SK-N-SH (cell line): Measurements from ENCODE around the gene POU2F1. TPM values are rescaled to one million over a fixed set of nuclear protein-coding genes. Genes with fewer than 3 reads are reported as not detected.

Experiments used
- CTCF ChIA-PET: fragments of 300-600, 350-600 bp; formaldehyde crosslinking; extraction: SDS; loops from one replicate; lab custom pipeline; 2021; lab: Yijun Ruan, JAX
- POLR2A ChIA-PET: fragments of 350-600 bp; sonication (Branson Sonifier 250); formaldehyde crosslinking; extraction: SDS; loops from one replicate; lab custom pipeline; 2020; ENCODE audit warnings: antibody characterized with exemption, inconsistent platforms; lab: Yijun Ruan, JAX
- DNase-seq: peaks from one replicate; pipeline ENCODE4 v3.0.0; 2012
- H2AFZ ChIP-seq: fragments of 200-600 bp; sonication (generic); 2 replicates; pipeline ENCODE4 v1.8.1; 2016; ENCODE audit warnings: antibody characterized with exemption, mild to moderate bottlenecking, low read depth
- H3F3A ChIP-seq: fragments of 200-600 bp; sonication (generic); replicated peaks from 2 replicates; pipeline ENCODE3; 2016; ENCODE audit warnings: antibody characterized with exemption, mild to moderate bottlenecking; ENCODE audit not compliant: insufficient read depth
- H3K27ac ChIP-seq, 2 experiments: fragments of 200-500 bp in 1 of 2; fragments of 200-600 bp in 1 of 2; sonication (Bioruptor generic) in 1 of 2; sonication (generic), shearing (Covaris generic) in 1 of 2; 2 replicates each; pipeline versions ENCODE4 v1.5.1 to v1.6.1; 2014 to 2016; ENCODE audit warnings: low read depth in 2 of 2, inconsistent platforms in 1 of 2, low read length in 1 of 2, mild to moderate bottlenecking in 1 of 2, mixed read lengths in 1 of 2
- H3K27me3 ChIP-seq: fragments of 200-600 bp; sonication (generic), shearing (Covaris generic); 2 replicates; pipeline ENCODE4 v1.6.1; 2016; ENCODE audit warnings: mixed run types; ENCODE audit not compliant: insufficient read depth
- H3K36me3 ChIP-seq, 2 experiments: fragments of 200-500 bp in 1 of 2; fragments of 200-600 bp in 1 of 2; sonication (Bioruptor generic) in 1 of 2; sonication (generic) in 1 of 2; replicated peaks in 1 of 2; 2 replicates each; pipeline versions ENCODE3 to v1.5.1; 2014 to 2016; ENCODE audit warnings: low read length in 1 of 2, mild to moderate bottlenecking in 1 of 2; ENCODE audit not compliant: insufficient read depth in 2 of 2, control insufficient read depth in 1 of 2
- H3K4me1 ChIP-seq, 2 experiments: fragments of 200-500 bp in 1 of 2; fragments of 200-600 bp in 1 of 2; sonication (Bioruptor generic) in 1 of 2; sonication (generic), shearing (Covaris generic) in 1 of 2; 2 replicates each; pipeline versions ENCODE4 v1.5.1 to v1.6.1; 2014 to 2016; ENCODE audit warnings: low read depth in 1 of 2, low read length in 1 of 2, mixed run types in 1 of 2; ENCODE audit not compliant: insufficient read depth in 2 of 2, control insufficient read depth in 1 of 2
- H3K4me2 ChIP-seq: fragments of 200-600 bp; sonication (generic), shearing (Covaris generic); 2 replicates; pipeline ENCODE4 v1.6.1; 2017; ENCODE audit warnings: mixed run types
- H3K4me3 ChIP-seq, 2 experiments: fragments of 200-500 bp in 1 of 2; fragments of 200-600 bp in 1 of 2; sonication (Bioruptor generic) in 1 of 2; sonication (generic), shearing (Covaris generic) in 1 of 2; 2 replicates each; pipeline versions ENCODE4 v1.5.1 to v1.8.1; 2014 to 2016; ENCODE audit warnings: low read depth in 2 of 2, inconsistent platforms in 1 of 2, low read length in 1 of 2, mild to moderate bottlenecking in 1 of 2, mixed read lengths in 1 of 2, moderate library complexity in 1 of 2
- H3K79me2 ChIP-seq: fragments of 200-600 bp; sonication (generic); 2 replicates; pipeline ENCODE4 v1.8.1; 2017; ENCODE audit warnings: mild to moderate bottlenecking; ENCODE audit not compliant: insufficient read depth
- H3K9ac ChIP-seq: fragments of 200-600 bp; sonication (generic); 2 replicates; pipeline ENCODE4 v1.6.1; 2017; ENCODE audit warnings: mixed run types
- H3K9me2 ChIP-seq: fragments of 200-600 bp; sonication (generic); 2 replicates; pipeline ENCODE4 v1.6.1; 2017; ENCODE audit warnings: mixed run types
- H3K9me3 ChIP-seq: fragments of 200-600 bp; sonication (generic); 2 replicates; pipeline ENCODE4 v1.6.1; 2017; ENCODE audit warnings: mixed run types, mild to moderate bottlenecking, moderate library complexity
- H4K20me1 ChIP-seq: fragments of 200-600 bp; sonication (generic); 2 replicates; pipeline ENCODE4 v1.6.1; 2017; ENCODE audit warnings: mild to moderate bottlenecking, mixed run types; ENCODE audit not compliant: insufficient read depth
- EP300 ChIP-seq, 2 experiments: IDR thresholded peaks; 2 replicates each; pipeline versions ENCODE4 v1.4.0 to v1.6.1; 2012; ENCODE audit warnings: borderline replicate concordance in 1 of 2, low read depth in 1 of 2, low read length in 1 of 2
- EZH2phosphoT487 ChIP-seq: fragments of 200-600 bp; sonication (generic); IDR thresholded peaks from 2 replicates; pipeline ENCODE4 v1.6.1; 2017; ENCODE audit warnings: low read depth, mixed run types, mild to moderate bottlenecking, antibody characterized with exemption, moderate library complexity, borderline replicate concordance
- FOXM1 ChIP-seq: IDR thresholded peaks from 2 replicates; pipeline ENCODE4 v1.4.0; 2012; ENCODE audit warnings: low read depth, mild to moderate bottlenecking
- GABPA ChIP-seq: IDR thresholded peaks from 2 replicates; pipeline ENCODE4 v1.4.0; 2012; ENCODE audit warnings: low read depth, mild to moderate bottlenecking
- IRF3 ChIP-seq: fragments of 150-350 bp; IDR thresholded peaks from 2 replicates; pipeline ENCODE4 v1.6.1; 2016; ENCODE audit warnings: mild to moderate bottlenecking, low read depth, low read length
- JUND ChIP-seq: IDR thresholded peaks from 2 replicates; pipeline ENCODE4 v1.4.0; 2012
- MAX ChIP-seq: IDR thresholded peaks from 2 replicates; pipeline ENCODE4 v1.4.0; 2012; ENCODE audit warnings: low read depth
- MEF2A ChIP-seq: IDR thresholded peaks from 2 replicates; pipeline ENCODE4 v1.4.0; 2012; ENCODE audit warnings: low read depth, borderline replicate concordance
- PBX3 ChIP-seq: IDR thresholded peaks from 2 replicates; pipeline ENCODE4; 2012
- POLR2AphosphoS5 ChIP-seq: IDR thresholded peaks from 2 replicates; pipeline ENCODE4 v1.6.1; 2012; ENCODE audit warnings: low read depth, low read length
- RAD21 ChIP-seq: IDR thresholded peaks from 2 replicates; pipeline ENCODE4 v1.6.1; 2012; ENCODE audit warnings: mild to moderate bottlenecking, low read length
- REST ChIP-seq: IDR thresholded peaks from 2 replicates; pipeline ENCODE4 v1.6.1; 2012; ENCODE audit warnings: mild to moderate bottlenecking, low read depth, low read length, moderate library complexity
- RFX5 ChIP-seq: IDR thresholded peaks from 2 replicates; pipeline ENCODE4 v1.6.1; 2012; ENCODE audit warnings: mild to moderate bottlenecking, improper control_type of control experiment, low read length
- SIN3A ChIP-seq: IDR thresholded peaks from 2 replicates; pipeline ENCODE4 v1.6.1; 2012; ENCODE audit warnings: low read depth, mild to moderate bottlenecking, low read length, moderate library complexity, borderline replicate concordance
- SMC3 ChIP-seq: IDR thresholded peaks from 2 replicates; pipeline ENCODE4 v1.6.1; 2012; ENCODE audit warnings: low read depth, low read length, improper control_type of control experiment
- TAF1 ChIP-seq: IDR thresholded peaks from 2 replicates; pipeline ENCODE4 v1.6.1; 2012; ENCODE audit warnings: low read depth, mild to moderate bottlenecking, low read length, moderate library complexity, borderline replicate concordance
- TCF12 ChIP-seq: IDR thresholded peaks from 2 replicates; pipeline ENCODE4 v1.4.0; 2012
- USF2 ChIP-seq: fragments of 150-350 bp; IDR thresholded peaks from 2 replicates; pipeline ENCODE4 v1.6.1; 2017; ENCODE audit warnings: antibody characterized with exemption, low read length, low read depth, borderline replicate concordance
- YY1 ChIP-seq: IDR thresholded peaks from 2 replicates; pipeline ENCODE4 v1.4.0; 2012; ENCODE audit warnings: low read depth, mild to moderate bottlenecking
- WGBS: methylation state at CpG from one replicate; pipeline ENCODE4 v1.1.6; 2017; ENCODE audit warnings: low lambda C conversion rate; 5-methylcytosine and 5-hydroxymethylcytosine counted together
- polyA plus RNA-seq, 3 experiments: library from polyadenylated mRNA; depleted of rRNA; stranded (reverse); fragments of >200 nt; gene quantifications; 2 replicates each; pipeline ENCODE4 v1.2.3, GENCODE V29; 2012

The POU2F1 gene
- polyA plus RNA-seq, 1 of the 3 experiments (the other 2 are of a cell fraction): 1.2 TPM

DNA sequence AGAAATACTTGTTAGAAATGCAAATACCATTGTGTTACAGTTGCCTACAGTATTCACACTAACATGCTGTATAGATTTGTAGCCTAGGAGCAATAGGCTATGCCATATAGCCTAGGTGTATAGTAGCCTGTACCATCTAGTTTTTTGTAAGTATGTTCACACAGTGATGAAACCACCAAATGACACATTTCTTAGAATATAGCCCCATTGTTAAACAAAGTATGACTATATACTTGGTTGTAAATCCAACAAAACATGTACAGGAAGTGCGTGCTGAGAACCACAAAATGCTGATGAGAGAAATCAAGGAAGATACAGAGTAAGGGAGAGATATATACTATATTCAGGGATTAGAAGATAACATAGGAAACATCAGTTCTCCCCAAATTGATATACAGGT is 92.2 kb downstream of the POU2F1 start:
- 94% methylated on average over 1 of the region's 1 CpG for WGBS
- no peaks in the 10 kb centered on the region for H3K9me2 ChIP-seq
- no peak for DNase-seq
- no peak overlapping the region for H3K4me2 ChIP-seq
- H3K9me3 ChIP-seq: no peaks in the 10 kb centered on the region
- H3K9ac ChIP-seq: no peak overlapping the region
- no peak overlapping the region for H3K27ac ChIP-seq
- no peaks in the 10 kb centered on the region for H4K20me1 ChIP-seq
- no peak overlapping the region for H3K4me3 ChIP-seq
- H3K79me2 ChIP-seq: peaks cover 4% of the 10 kb centered on the region
- TF ChIP-seq POLR2AphosphoS5: no peak
- no peak for TF ChIP-seq USF2
- no peak for TF ChIP-seq FOXM1
- no peak for TF ChIP-seq SMC3
- no peak for TF ChIP-seq TCF12
- no peak for TF ChIP-seq GABPA
- TF ChIP-seq MEF2A: no peak
- TF ChIP-seq JUND: no peak
- TF ChIP-seq RFX5: no peak
- no peak for TF ChIP-seq EP300 (IDR thresholded peaks at IDR 0.05; ENCODE audit: borderline replicate concordance in 1 of 2, low read depth in 1 of 2, low read length in 1 of 2)
- no peak for TF ChIP-seq MAX
- TF ChIP-seq PBX3: no peak
- H3K36me3 ChIP-seq: no peaks in the 10 kb centered on the region
- no peaks in the 10 kb centered on the region for H3K4me1 ChIP-seq
- H3K27me3 ChIP-seq: no peaks in the 10 kb centered on the region
- CTCF ChIA-PET: interaction anchor here (0.8 kb wide), 1 partner anchor 45 kb away, joined by 3 read pairs; no protein-coding TSS in a partner anchor
- POLR2A ChIA-PET: no interaction called here
- H2AFZ ChIP-seq: no peak overlapping the region
- no peaks in the 10 kb centered on the region for H3F3A ChIP-seq

DNA sequence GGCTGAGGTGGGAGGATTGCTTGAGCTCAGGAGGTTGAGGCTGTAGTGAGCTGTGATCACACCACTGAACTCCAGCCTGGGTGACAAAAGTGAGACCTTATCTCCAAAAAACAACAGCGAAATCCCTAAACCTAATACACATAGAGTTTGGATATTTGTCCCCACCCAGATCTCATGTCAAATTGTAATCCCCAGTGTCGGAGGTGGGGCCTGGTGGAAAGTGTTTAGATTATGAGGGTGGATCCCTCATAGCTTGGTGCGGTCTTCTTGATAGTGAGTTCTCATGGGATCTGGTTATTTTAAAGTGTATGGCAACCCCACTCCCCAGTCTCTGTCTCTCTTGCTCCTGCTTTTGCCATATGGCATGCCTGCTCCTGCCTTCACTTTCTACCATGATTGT is 94.0 kb downstream of the POU2F1 start:
- Histone ChIP-seq H2AFZ (no peak overlapping the region), H3F3A (no peaks in the 10 kb centered on the region), H3K4me2 (no peak overlapping the region), H3K9me2 (no peaks in the 10 kb centered on the region), H3K9ac (no peak overlapping the region), H3K4me3 (no peak overlapping the region), H3K9me3 (no peaks in the 10 kb centered on the region), H3K79me2 (no peaks in the 10 kb centered on the region; the same call in 1 of the 2 replicates), H3K36me3 (peaks cover 0 to 5% of the 10 kb centered on the region in 2 experiments), H3K27me3 (no peaks in the 10 kb centered on the region), H3K4me1 (no peaks in the 10 kb centered on the region), H3K27ac (no peak overlapping the region), H4K20me1 (no peaks in the 10 kb centered on the region)
- ChIA-PET CTCF (interaction anchor here (1.0 kb wide), 1 partner anchor 256 kb away, joined by 4 read pairs; no protein-coding TSS in a partner anchor), POLR2A (no interaction called here)
- DNase-seq: no peak
- 100% methylated on average over 3 of the region's 3 CpGs for WGBS
- TF ChIP-seq YY1 (no peak), REST (no peak), EZH2phosphoT487 (no peak), TAF1 (no peak), SIN3A (no peak), POLR2AphosphoS5 (no peak), IRF3 (no peak), MEF2A (no peak), PBX3 (no peak), TCF12 (no peak), MAX (no peak), RAD21 (no peak)
